NCI-H345 treated with DMSO at 0.1 percent for 48 hours (cell line): ENCODE measurements around the gene TIMP1.

ENCODE experiments used
- DNase-seq: peaks from one replicate; lab custom pipeline; 2025; ENCODE audit not compliant: unreplicated experiment; lab: John Stamatoyannopoulos, UW

The TIMP1 gene

GRCh38 chrX:47633689-47634590 is 51.7 kb downstream of the TIMP1 start:
- no peak for DNase-seq

GRCh38 chrX:47634871-47635575 is 52.8 kb downstream of the TIMP1 start:
- DNase-seq, result no peak
